ENCODE results near the gene SGCE. TPM values are rescaled to one million over a fixed set of nuclear protein-coding genes. Genes with fewer than 3 reads are reported as not detected.

SGCE gene
- total and polyA plus RNA-seq, 2 donors (not counting 1 experiment from before 2014, with no cell fraction given) = 8.9 to 13.0 TPM

GRCh38 chr7:94655126-94655847 lies 646 bp downstream of the SGCE start:
- ATAC-seq (ENCODE audit: low read depth) = no peak
- Histone ChIP-seq H3K27me3 (replicated peaks in 1 of 4; ENCODE audit: control extremely low read depth in 1 of 4, control insufficient read depth in 3 of 4, insufficient read depth in 4 of 4, low read length in 3 of 4) (peaks cover 0 to 29% (median 25%) of the 10 kb centered on the region in 4 experiments), H4K20me1 (ENCODE audit: control insufficient read depth, insufficient read depth, low read length, poor library complexity, severe bottlenecking) (no peaks in the 10 kb centered on the region), H3K4me3 (ENCODE audit: control extremely low read depth in 1 of 5, extremely low read depth in 1 of 5, insufficient read depth in 1 of 5, low read depth in 2 of 5, low read length in 4 of 5) (peak overlapping the region; percentile 44 to 63 (median 63)), H3K36me3 (replicated peaks in 1 of 2; ENCODE audit: control extremely low read depth in 1 of 2, control insufficient read depth in 1 of 2, extremely low read depth in 1 of 2, insufficient read depth in 2 of 2, low read length in 1 of 2) (no peaks in the 10 kb centered on the region), H3K4me1 (ENCODE audit: control insufficient read depth in 2 of 2, insufficient read depth in 2 of 2, low read length in 2 of 2) (peaks cover 16 to 29% of the 10 kb centered on the region in 2 donors), H3K27ac (ENCODE audit: low read length in 2 of 2) (peak overlapping the region; percentile 15 to 70), H2AFZ (ENCODE audit: insufficient read depth, low read depth, low read length, poor library complexity, severe bottlenecking) (peak overlapping the region; percentile 85), H3K4me2 (replicated peaks; ENCODE audit: low read depth, low read length, poor library complexity, severe bottlenecking) (peak overlapping the region; percentile 78), H3K79me2 (ENCODE audit: control insufficient read depth, insufficient read depth, low read length) (no peaks in the 10 kb centered on the region), H3K9me3 (ENCODE audit: control extremely low read depth in 1 of 3, control insufficient read depth in 2 of 3, insufficient read depth in 1 of 3, low read length in 2 of 3) (peaks cover 0 to 34% (median 0%) of the 10 kb centered on the region in 3 donors), H3K9ac (ENCODE audit: low read length) (peak overlapping the region; percentile 67)
- peak overlapping the region; percentile 94 for H3K4me3 Mint-ChIP-seq
- peak; percentile 41 for DNase-seq
- ChIA-PET POLR2A (interaction anchor here (0.6 kb wide), 1 partner anchor 202 kb away, joined by 3 read pairs; no protein-coding TSS in a partner anchor), CTCF (interaction anchor here (0.7 to 3.8 kb wide), 3 partner anchors 204 to 210 kb away, joined by 3 to 27 read pairs (median 4); no protein-coding TSS in a partner anchor)
- H3K27ac Mint-ChIP-seq = peak overlapping the region; percentile 68
- peaks cover 26% of the 10 kb centered on the region for H3K4me1 Mint-ChIP-seq
- peaks cover 33% of the 10 kb centered on the region for H3K27me3 Mint-ChIP-seq
- under 1% methylated on average over 30 of the region's 38 CpGs for WGBS (ENCODE audit: insufficient coverage)
- intact Hi-C loops (cut with micrococcal nuclease) = loop anchor here (5.0 kb wide), 4 partner anchors 98 to 1423 kb away; partner anchors contain the start of genes BET1 and VPS50
- TF ChIP-seq CTCF (IDR thresholded peaks at IDR 0.05) (no peak), EZH2 (IDR thresholded peaks at IDR 0.05; ENCODE audit: borderline replicate concordance, insufficient read depth, low read depth, low read length, poor library complexity, severe bottlenecking) (no peak)
- H3K9me3 Mint-ChIP-seq (ENCODE audit: insufficient read depth) = no peaks in the 10 kb centered on the region

GRCh38 chr7:94654783-94655125 lies 1.2 kb downstream of the SGCE start:
- H3K27ac Mint-ChIP-seq = no peak overlapping the region
- Histone ChIP-seq H3K79me2 (ENCODE audit: control insufficient read depth, insufficient read depth, low read length) (no peaks in the 10 kb centered on the region), H3K27ac (ENCODE audit: low read length in 2 of 2) (no peak overlapping the region), H3K4me3 (ENCODE audit: control extremely low read depth in 1 of 5, extremely low read depth in 1 of 5, insufficient read depth in 1 of 5, low read depth in 2 of 5, low read length in 4 of 5) (peak overlapping the region; percentile 44 to 63 (median 63)), H3K27me3 (replicated peaks in 1 of 4; ENCODE audit: control extremely low read depth in 1 of 4, control insufficient read depth in 3 of 4, insufficient read depth in 4 of 4, low read length in 3 of 4) (peaks cover 0 to 29% (median 27%) of the 10 kb centered on the region in 4 experiments), H4K20me1 (ENCODE audit: control insufficient read depth, insufficient read depth, low read length, poor library complexity, severe bottlenecking) (no peaks in the 10 kb centered on the region), H3K9ac (ENCODE audit: low read length) (peak overlapping the region; percentile 67), H3K9me3 (ENCODE audit: control extremely low read depth in 1 of 3, control insufficient read depth in 2 of 3, insufficient read depth in 1 of 3, low read length in 2 of 3) (peaks cover 0 to 34% (median 0%) of the 10 kb centered on the region in 3 donors), H3K4me1 (ENCODE audit: control insufficient read depth in 2 of 2, insufficient read depth in 2 of 2, low read length in 2 of 2) (peaks cover 16 to 29% of the 10 kb centered on the region in 2 donors), H2AFZ (ENCODE audit: insufficient read depth, low read depth, low read length, poor library complexity, severe bottlenecking) (peak overlapping the region; percentile 85), H3K36me3 (replicated peaks in 1 of 2; ENCODE audit: control extremely low read depth in 1 of 2, control insufficient read depth in 1 of 2, extremely low read depth in 1 of 2, insufficient read depth in 2 of 2, low read length in 1 of 2) (no peaks in the 10 kb centered on the region), H3K4me2 (replicated peaks; ENCODE audit: low read depth, low read length, poor library complexity, severe bottlenecking) (peak overlapping the region; percentile 78)
- intact Hi-C loops (cut with micrococcal nuclease) = loop anchor here (5.0 kb wide), 5 partner anchors 37 to 1422 kb away; partner anchors contain the start of genes BET1 and VPS50
- H3K4me1 Mint-ChIP-seq = peaks cover 26% of the 10 kb centered on the region
- DNase-seq (no peak), ATAC-seq (ENCODE audit: low read depth) (no peak)
- ChIA-PET CTCF (interaction anchor here (3.8 kb wide), 1 partner anchor 206 kb away, joined by 27 read pairs; no protein-coding TSS in a partner anchor), POLR2A (no interaction called here)
- peak overlapping the region; percentile 94 for H3K4me3 Mint-ChIP-seq
- no peaks in the 10 kb centered on the region for H3K9me3 Mint-ChIP-seq (ENCODE audit: insufficient read depth)
- TF ChIP-seq EZH2 (IDR thresholded peaks at IDR 0.05; ENCODE audit: borderline replicate concordance, insufficient read depth, low read depth, low read length, poor library complexity, severe bottlenecking) = no peak
- TF ChIP-seq CTCF (IDR thresholded peaks at IDR 0.05) = no peak
- WGBS (ENCODE audit: insufficient coverage) = 0% methylated on average over 1 of the region's 11 CpGs
- H3K27me3 Mint-ChIP-seq = peaks cover 36% of the 10 kb centered on the region
